ENCODE results near the gene C19orf33.

DNA sequence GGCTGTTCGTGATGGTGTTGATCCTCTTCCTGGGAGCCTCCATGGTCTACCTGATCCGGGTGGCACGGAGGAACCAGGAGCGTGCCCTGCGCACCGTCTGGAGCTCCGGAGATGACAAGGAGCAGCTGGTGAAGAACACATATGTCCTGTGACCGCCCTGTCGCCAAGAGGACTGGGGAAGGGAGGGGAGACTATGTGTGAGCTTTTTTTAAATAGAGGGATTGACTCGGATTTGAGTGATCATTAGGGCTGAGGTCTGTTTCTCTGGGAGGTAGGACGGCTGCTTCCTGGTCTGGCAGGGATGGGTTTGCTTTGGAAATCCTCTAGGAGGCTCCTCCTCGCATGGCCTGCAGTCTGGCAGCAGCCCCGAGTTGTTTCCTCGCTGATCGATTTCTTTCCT, 12.2 kb upstream of the C19orf33 start:
- TF ChIP-seq, protein P1, sequence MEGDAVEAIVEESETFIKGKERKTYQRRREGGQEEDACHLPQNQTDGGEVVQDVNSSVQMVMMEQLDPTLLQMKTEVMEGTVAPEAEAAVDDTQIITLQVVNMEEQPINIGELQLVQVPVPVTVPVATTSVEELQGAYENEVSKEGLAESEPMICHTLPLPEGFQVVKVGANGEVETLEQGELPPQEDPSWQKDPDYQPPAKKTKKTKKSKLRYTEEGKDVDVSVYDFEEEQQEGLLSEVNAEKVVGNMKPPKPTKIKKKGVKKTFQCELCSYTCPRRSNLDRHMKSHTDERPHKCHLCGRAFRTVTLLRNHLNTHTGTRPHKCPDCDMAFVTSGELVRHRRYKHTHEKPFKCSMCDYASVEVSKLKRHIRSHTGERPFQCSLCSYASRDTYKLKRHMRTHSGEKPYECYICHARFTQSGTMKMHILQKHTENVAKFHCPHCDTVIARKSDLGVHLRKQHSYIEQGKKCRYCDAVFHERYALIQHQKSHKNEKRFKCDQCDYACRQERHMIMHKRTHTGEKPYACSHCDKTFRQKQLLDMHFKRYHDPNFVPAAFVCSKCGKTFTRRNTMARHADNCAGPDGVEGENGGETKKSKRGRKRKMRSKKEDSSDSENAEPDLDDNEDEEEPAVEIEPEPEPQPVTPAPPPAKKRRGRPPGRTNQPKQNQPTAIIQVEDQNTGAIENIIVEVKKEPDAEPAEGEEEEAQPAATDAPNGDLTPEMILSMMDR (IDR thresholded peaks at IDR 0.05), result no peak
- no peak for TF ChIP-seq POLR2A (IDR thresholded peaks at IDR 0.05)

Measured in heart left ventricle (tissue), 13 donors.